ENCODE results near the gene ARHGAP23. TPM values are rescaled to one million over a fixed set of nuclear protein-coding genes. Genes with fewer than 3 reads are reported as not detected.

The ARHGAP23 gene
- total and polyA plus RNA-seq, 2 donors (not counting 1 experiment from before 2014, with no cell fraction given): 28.1 to 41.1 TPM

- Histone ChIP-seq H3K36me3 (ENCODE audit: control insufficient read depth, insufficient read depth, low read length) (no peaks in the 10 kb centered on the region), H2AFZ (ENCODE audit: low read length) (no peak overlapping the region), H3K9me3 (ENCODE audit: control insufficient read depth, insufficient read depth, low read depth, low read length) (no peaks in the 10 kb centered on the region), H3K27ac (ENCODE audit: insufficient read depth, low read length) (no peak overlapping the region), H3K4me2 (ENCODE audit: extremely low read depth, insufficient read depth, low read length) (no peak overlapping the region), H4K20me1 (ENCODE audit: control insufficient read depth, extremely low read depth, insufficient read depth, low read length) (no peaks in the 10 kb centered on the region), H3K27me3 (ENCODE audit: control insufficient read depth, insufficient read depth, low read length) (peaks cover 10% of the 10 kb centered on the region), H3K4me1 (ENCODE audit: control insufficient read depth, extremely low read depth, insufficient read depth, low read length) (no peaks in the 10 kb centered on the region), H3K9ac (ENCODE audit: insufficient read depth, low read length) (no peak overlapping the region), H3K79me2 (ENCODE audit: control insufficient read depth, insufficient read depth, low read length) (no peaks in the 10 kb centered on the region), H3K4me3 (replicated peaks in 1 of 4; ENCODE audit: control extremely low read depth in 1 of 4, insufficient read depth in 1 of 4, low read depth in 3 of 4, low read length in 4 of 4) (no peak overlapping the region)
- DNase-seq (ENCODE audit: low read depth in 2 of 2): no peak
- no peak for TF ChIP-seq EZH2 (IDR thresholded peaks at IDR 0.05; ENCODE audit: low read length, missing control alignments)
- no peak for TF ChIP-seq CTCF (conservative IDR thresholded peaks at IDR 0.05 in 1 of 2, IDR thresholded peaks at IDR 0.05 in 1 of 2; ENCODE audit: low read depth in 1 of 2, low read length in 2 of 2)
Observed at GRCh38 chr17:38533866-38534497, 105.7 kb downstream of the ARHGAP23 start.

- Histone ChIP-seq H4K20me1 (ENCODE audit: control insufficient read depth, extremely low read depth, insufficient read depth, low read length) (no peaks in the 10 kb centered on the region), H3K27ac (ENCODE audit: insufficient read depth, low read length) (no peak overlapping the region), H3K4me3 (replicated peaks in 1 of 4; ENCODE audit: control extremely low read depth in 1 of 4, insufficient read depth in 1 of 4, low read depth in 3 of 4, low read length in 4 of 4) (no peak overlapping the region), H2AFZ (ENCODE audit: low read length) (no peak overlapping the region), H3K27me3 (ENCODE audit: control insufficient read depth, insufficient read depth, low read length) (peaks cover 10% of the 10 kb centered on the region), H3K9me3 (ENCODE audit: control insufficient read depth, insufficient read depth, low read depth, low read length) (no peaks in the 10 kb centered on the region), H3K4me1 (ENCODE audit: control insufficient read depth, extremely low read depth, insufficient read depth, low read length) (no peaks in the 10 kb centered on the region), H3K36me3 (ENCODE audit: control insufficient read depth, insufficient read depth, low read length) (no peaks in the 10 kb centered on the region), H3K79me2 (ENCODE audit: control insufficient read depth, insufficient read depth, low read length) (no peaks in the 10 kb centered on the region), H3K4me2 (ENCODE audit: extremely low read depth, insufficient read depth, low read length) (no peak overlapping the region), H3K9ac (ENCODE audit: insufficient read depth, low read length) (no peak overlapping the region)
- DNase-seq (ENCODE audit: low read depth in 2 of 2): no peak
- TF ChIP-seq EZH2 (IDR thresholded peaks at IDR 0.05; ENCODE audit: low read length, missing control alignments) (no peak), CTCF (conservative IDR thresholded peaks at IDR 0.05 in 1 of 2, IDR thresholded peaks at IDR 0.05 in 1 of 2; ENCODE audit: low read depth in 1 of 2, low read length in 2 of 2) (no peak)
Observed at GRCh38 chr17:38534498-38534885, 106.2 kb downstream of the ARHGAP23 start.

GRCh38 chr17:38535886-38536285, 107.6 kb downstream of the ARHGAP23 start:
- Histone ChIP-seq H3K9ac (ENCODE audit: insufficient read depth, low read length) (no peak overlapping the region), H3K9me3 (ENCODE audit: control insufficient read depth, insufficient read depth, low read depth, low read length) (no peaks in the 10 kb centered on the region), H4K20me1 (ENCODE audit: control insufficient read depth, extremely low read depth, insufficient read depth, low read length) (no peaks in the 10 kb centered on the region), H3K4me2 (ENCODE audit: extremely low read depth, insufficient read depth, low read length) (no peak overlapping the region), H3K4me1 (ENCODE audit: control insufficient read depth, extremely low read depth, insufficient read depth, low read length) (no peaks in the 10 kb centered on the region), H3K79me2 (ENCODE audit: control insufficient read depth, insufficient read depth, low read length) (no peaks in the 10 kb centered on the region), H3K4me3 (replicated peaks in 1 of 4; ENCODE audit: control extremely low read depth in 1 of 4, insufficient read depth in 1 of 4, low read depth in 3 of 4, low read length in 4 of 4) (no peak overlapping the region), H3K27ac (ENCODE audit: insufficient read depth, low read length) (no peak overlapping the region), H2AFZ (ENCODE audit: low read length) (no peak overlapping the region), H3K36me3 (ENCODE audit: control insufficient read depth, insufficient read depth, low read length) (no peaks in the 10 kb centered on the region), H3K27me3 (ENCODE audit: control insufficient read depth, insufficient read depth, low read length) (peaks cover 10% of the 10 kb centered on the region)
- no peak for DNase-seq (ENCODE audit: low read depth in 2 of 2)
- TF ChIP-seq CTCF (conservative IDR thresholded peaks at IDR 0.05 in 1 of 2, IDR thresholded peaks at IDR 0.05 in 1 of 2; ENCODE audit: low read depth in 1 of 2, low read length in 2 of 2) (no peak), EZH2 (IDR thresholded peaks at IDR 0.05; ENCODE audit: low read length, missing control alignments) (no peak)
